NCI-H460 (cell line): ENCODE data around the gene XBP1. TPM values are rescaled to one million over a fixed set of nuclear protein-coding genes. Genes with fewer than 3 reads are reported as not detected.
"Not testable (repeated sequence)": the region's sequence is repeated elsewhere in the genome, so short reads cannot be mapped to it uniquely, and the experiment has no call there.

ENCODE experiments used
- DNase-seq: peaks from one replicate; pipeline ENCODE4 v3.0.0-alpha.2; 2016; ENCODE audit warnings: low read depth; ENCODE audit errors: extremely low read depth
- total RNA-seq: library from RNA; depleted of rRNA; stranded (reverse); fragments of >200 nt; shearing (Covaris generic); gene quantifications from 2 replicates; pipeline ENCODE4 v1.2.3, GENCODE V29; 2014

Gene XBP1
- total RNA-seq, 1 experiment from 2014 or later, result 290 TPM

GRCh38 chr22:28819253-28820096, 19.1 kb upstream of the XBP1 start:
- no peak for DNase-seq

- DNase-seq, result no peak
Observed at GRCh38 chr22:28817919-28818859, 17.8 kb upstream of the XBP1 start.

GRCh38 chr22:28817064-28817463, 16.7 kb upstream of the XBP1 start:
- no peak for DNase-seq

- DNase-seq, result no peak
Observed at GRCh38 chr22:28815729-28816128, 15.4 kb upstream of the XBP1 start.

- DNase-seq, result no peak
Observed at GRCh38 chr22:28815111-28815510, 14.7 kb upstream of the XBP1 start.

GRCh38 chr22:28813772-28814518, 13.6 kb upstream of the XBP1 start:
- no peak for DNase-seq

- DNase-seq, result no peak
Observed at GRCh38 chr22:28812516-28812915, 12.1 kb upstream of the XBP1 start.

GRCh38 chr22:28810821-28811491, 10.6 kb upstream of the XBP1 start:
- DNase-seq, result no peak

- DNase-seq, result no peak
Observed at GRCh38 chr22:28808716-28809355, 8.5 kb upstream of the XBP1 start.

GRCh38 chr22:28805426-28805825, 5.1 kb upstream of the XBP1 start:
- DNase-seq, result not testable (repeated sequence)

GRCh38 chr22:28802595-28803123, 2.3 kb upstream of the XBP1 start:
- no peak for DNase-seq

- no peak for DNase-seq
Observed at GRCh38 chr22:28801845-28802594, 1.7 kb upstream of the XBP1 start.

- DNase-seq, result peak; percentile 30
Observed at GRCh38 chr22:28799606-28800307, 612 bp downstream of the XBP1 start.

GRCh38 chr22:28798810-28799605, 1.4 kb downstream of the XBP1 start:
- peak; percentile 93 for DNase-seq

GRCh38 chr22:28795932-28796856, 4.2 kb downstream of the XBP1 start:
- no peak for DNase-seq

GRCh38 chr22:28795071-28795693, 5.2 kb downstream of the XBP1 start:
- no peak for DNase-seq
